Astrocyte (in vitro differentiated cells and primary cell): ENCODE results near the gene SLC6A3. TPM values are rescaled to one million over a fixed set of nuclear protein-coding genes. Genes with fewer than 3 reads are reported as not detected.

Experiments used
- DNase-seq: peaks from one replicate; pipeline ENCODE4 v3.0.0-alpha.2; 2010; ENCODE audit warnings: low read depth
- FAIRE-seq: peaks from 2 replicates; lab custom pipeline; 2011; peaks lifted over from hg19 to GRCh38; lab: Jason Lieb, UNC
- H2AFZ ChIP-seq: 2 replicates; pipeline ENCODE4 v1.6.0; 2012; ENCODE audit warnings: low read depth, low read length, inconsistent platforms
- H3K27ac ChIP-seq: 2 replicates; pipeline ENCODE4 v1.5.1; 2011; ENCODE audit warnings: low read depth, low read length, inconsistent platforms
- H3K27me3 ChIP-seq: 2 replicates; pipeline ENCODE4 v1.6.0; 2011; ENCODE audit warnings: low read length, inconsistent platforms; ENCODE audit not compliant: insufficient read depth
- H3K36me3 ChIP-seq: 2 replicates; pipeline ENCODE4 v1.5.1; 2011; ENCODE audit warnings: low read length, inconsistent platforms; ENCODE audit not compliant: insufficient read depth
- H3K4me1 ChIP-seq: 2 replicates; pipeline ENCODE4 v1.5.1; 2011; ENCODE audit warnings: low read length, inconsistent platforms; ENCODE audit not compliant: insufficient read depth
- H3K4me2 ChIP-seq: 2 replicates; pipeline ENCODE4 v1.6.0; 2012; ENCODE audit warnings: low read length, inconsistent platforms
- H3K4me3 ChIP-seq: 2 replicates; pipeline ENCODE4 v1.5.1; 2011; ENCODE audit warnings: low read depth, mild to moderate bottlenecking, low read length, inconsistent platforms; ENCODE audit not compliant: insufficient read depth
- H3K79me2 ChIP-seq: 2 replicates; pipeline ENCODE4 v1.6.0; 2012; ENCODE audit warnings: mild to moderate bottlenecking, low read length, inconsistent platforms; ENCODE audit not compliant: insufficient read depth
- H3K9ac ChIP-seq: 2 replicates; pipeline ENCODE4 v1.6.0; 2012; ENCODE audit warnings: mild to moderate bottlenecking, low read length, inconsistent platforms
- H3K9me3 ChIP-seq: 2 replicates; pipeline ENCODE4 v1.5.1; 2012; ENCODE audit warnings: low read depth, mild to moderate bottlenecking, low read length, inconsistent platforms; ENCODE audit not compliant: insufficient read depth
- H4K20me1 ChIP-seq: 2 replicates; pipeline ENCODE4 v1.6.0; 2012; ENCODE audit warnings: low read length, inconsistent platforms; ENCODE audit not compliant: insufficient read depth
- H3K27ac Mint-ChIP-seq: one replicate; pipeline ENCODE4 v1.8.0; 2021; ENCODE audit warnings: mild to moderate bottlenecking, mixed read lengths; ENCODE audit not compliant: unreplicated experiment
- H3K27me3 Mint-ChIP-seq: one replicate; pipeline ENCODE4 v1.8.0; 2021; ENCODE audit warnings: low read depth, mixed read lengths; ENCODE audit not compliant: unreplicated experiment
- H3K36me3 Mint-ChIP-seq: one replicate; pipeline ENCODE4 v1.8.0; 2021; ENCODE audit warnings: low read depth, mixed read lengths; ENCODE audit not compliant: unreplicated experiment
- H3K4me1 Mint-ChIP-seq: one replicate; pipeline ENCODE4 v1.8.0; 2021; ENCODE audit warnings: low read depth, mixed read lengths; ENCODE audit not compliant: unreplicated experiment
- H3K4me3 Mint-ChIP-seq: one replicate; pipeline ENCODE4 v1.8.0; 2021; ENCODE audit warnings: mild to moderate bottlenecking, moderate library complexity, mixed read lengths; ENCODE audit not compliant: unreplicated experiment
- H3K9me3 Mint-ChIP-seq: one replicate; pipeline ENCODE4 v1.8.0; 2021; ENCODE audit warnings: mild to moderate bottlenecking, mixed read lengths; ENCODE audit not compliant: unreplicated experiment
- EZH2 ChIP-seq: IDR thresholded peaks from 2 replicates; pipeline ENCODE4 v1.6.1; 2012; ENCODE audit warnings: mild to moderate bottlenecking, low read length, inconsistent platforms; ENCODE audit not compliant: insufficient read depth
- total RNA-seq: library from RNA; stranded (reverse); gene quantifications from 2 replicates; pipeline ENCODE4 v1.2.1, GENCODE V29; 2021
- TF ChIP-seq, protein P1 (sequence below): IDR thresholded peaks from 2 replicates; pipeline ENCODE4 v1.5.1; 2011; ENCODE audit warnings: low read depth, mild to moderate bottlenecking, inconsistent platforms, low read length, moderate library complexity; ENCODE audit not compliant: insufficient read depth

SLC6A3 gene
- total RNA-seq, 1 donor from 2014 or later, result 0.07 TPM

- no peak overlapping the region for H2AFZ ChIP-seq
- H3K4me2 ChIP-seq, result no peak overlapping the region
- H3K4me1 Mint-ChIP-seq, result no peaks in the 10 kb centered on the region
- no peaks in the 10 kb centered on the region for H3K27me3 Mint-ChIP-seq
- H3K27ac ChIP-seq, result no peak overlapping the region
- no peaks in the 10 kb centered on the region for H3K9me3 ChIP-seq
- H4K20me1 ChIP-seq, result peaks cover 19% of the 10 kb centered on the region
- H3K9ac ChIP-seq, result no peak overlapping the region
- H3K4me1 ChIP-seq, result no peaks in the 10 kb centered on the region
- H3K36me3 ChIP-seq, result peaks cover 13% of the 10 kb centered on the region
- peaks cover 5% of the 10 kb centered on the region for H3K9me3 Mint-ChIP-seq
- DNase-seq (no peak), FAIRE-seq (no peak)
- no peaks in the 10 kb centered on the region for H3K79me2 ChIP-seq
- no peak overlapping the region for H3K4me3 ChIP-seq
- no peak for TF ChIP-seq EZH2
- TF ChIP-seq, protein P1, sequence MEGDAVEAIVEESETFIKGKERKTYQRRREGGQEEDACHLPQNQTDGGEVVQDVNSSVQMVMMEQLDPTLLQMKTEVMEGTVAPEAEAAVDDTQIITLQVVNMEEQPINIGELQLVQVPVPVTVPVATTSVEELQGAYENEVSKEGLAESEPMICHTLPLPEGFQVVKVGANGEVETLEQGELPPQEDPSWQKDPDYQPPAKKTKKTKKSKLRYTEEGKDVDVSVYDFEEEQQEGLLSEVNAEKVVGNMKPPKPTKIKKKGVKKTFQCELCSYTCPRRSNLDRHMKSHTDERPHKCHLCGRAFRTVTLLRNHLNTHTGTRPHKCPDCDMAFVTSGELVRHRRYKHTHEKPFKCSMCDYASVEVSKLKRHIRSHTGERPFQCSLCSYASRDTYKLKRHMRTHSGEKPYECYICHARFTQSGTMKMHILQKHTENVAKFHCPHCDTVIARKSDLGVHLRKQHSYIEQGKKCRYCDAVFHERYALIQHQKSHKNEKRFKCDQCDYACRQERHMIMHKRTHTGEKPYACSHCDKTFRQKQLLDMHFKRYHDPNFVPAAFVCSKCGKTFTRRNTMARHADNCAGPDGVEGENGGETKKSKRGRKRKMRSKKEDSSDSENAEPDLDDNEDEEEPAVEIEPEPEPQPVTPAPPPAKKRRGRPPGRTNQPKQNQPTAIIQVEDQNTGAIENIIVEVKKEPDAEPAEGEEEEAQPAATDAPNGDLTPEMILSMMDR, result no peak
- H3K4me3 Mint-ChIP-seq, result no peak overlapping the region
- peaks cover 37% of the 10 kb centered on the region for H3K36me3 Mint-ChIP-seq
- H3K27me3 ChIP-seq, result no peaks in the 10 kb centered on the region
- no peak overlapping the region for H3K27ac Mint-ChIP-seq
These were observed 18.8 kb upstream of the SLC6A3 start for GRCh38 chr5:1464096-1464446.

- Mint-ChIP-seq H3K9me3 (peaks cover 5% of the 10 kb centered on the region), H3K4me1 (no peaks in the 10 kb centered on the region), H3K4me3 (no peak overlapping the region), H3K36me3 (peaks cover 37% of the 10 kb centered on the region), H3K27ac (no peak overlapping the region), H3K27me3 (no peaks in the 10 kb centered on the region)
- Histone ChIP-seq H4K20me1 (peaks cover 14% of the 10 kb centered on the region), H3K4me1 (no peaks in the 10 kb centered on the region), H3K9ac (no peak overlapping the region), H3K4me3 (no peak overlapping the region), H2AFZ (no peak overlapping the region), H3K27me3 (no peaks in the 10 kb centered on the region), H3K79me2 (no peaks in the 10 kb centered on the region), H3K4me2 (no peak overlapping the region), H3K36me3 (peaks cover 13% of the 10 kb centered on the region), H3K9me3 (peaks cover 2% of the 10 kb centered on the region), H3K27ac (no peak overlapping the region)
- FAIRE-seq (no peak), DNase-seq (no peak)
- TF ChIP-seq EZH2, result no peak
- TF ChIP-seq, protein P1, result no peak
These were observed 18.3 kb upstream of the SLC6A3 start for GRCh38 chr5:1463326-1464095.

- DNase-seq (no peak), FAIRE-seq (no peak)
- H3K4me3 Mint-ChIP-seq, result no peak overlapping the region
- peaks cover 5% of the 10 kb centered on the region for H3K9me3 Mint-ChIP-seq
- TF ChIP-seq EZH2, result no peak
- TF ChIP-seq, protein P1, result no peak
- no peak overlapping the region for H3K27ac Mint-ChIP-seq
- Histone ChIP-seq H2AFZ (no peak overlapping the region), H3K9me3 (peaks cover 10% of the 10 kb centered on the region), H3K79me2 (no peaks in the 10 kb centered on the region), H3K9ac (no peak overlapping the region), H3K4me2 (no peak overlapping the region), H3K36me3 (peaks cover 13% of the 10 kb centered on the region), H3K27me3 (no peaks in the 10 kb centered on the region), H3K27ac (no peak overlapping the region), H4K20me1 (peaks cover 11% of the 10 kb centered on the region), H3K4me3 (no peak overlapping the region), H3K4me1 (no peaks in the 10 kb centered on the region)
- H3K4me1 Mint-ChIP-seq, result no peaks in the 10 kb centered on the region
- H3K27me3 Mint-ChIP-seq, result no peaks in the 10 kb centered on the region
- H3K36me3 Mint-ChIP-seq, result peaks cover 43% of the 10 kb centered on the region
These were observed 17.1 kb upstream of the SLC6A3 start for GRCh38 chr5:1462358-1462757.
